COLO668 (cell line): Measurements from ENCODE around the gene CDH13.

ENCODE experiments used
- DNase-seq: peaks from one replicate; lab custom pipeline; 2025; ENCODE audit not compliant: unreplicated experiment; lab: John Stamatoyannopoulos, UW

The CDH13 gene

GRCh38 chr16:83389751-83390150 lies 763.0 kb downstream of the CDH13 start:
- no peak for DNase-seq

DNA sequence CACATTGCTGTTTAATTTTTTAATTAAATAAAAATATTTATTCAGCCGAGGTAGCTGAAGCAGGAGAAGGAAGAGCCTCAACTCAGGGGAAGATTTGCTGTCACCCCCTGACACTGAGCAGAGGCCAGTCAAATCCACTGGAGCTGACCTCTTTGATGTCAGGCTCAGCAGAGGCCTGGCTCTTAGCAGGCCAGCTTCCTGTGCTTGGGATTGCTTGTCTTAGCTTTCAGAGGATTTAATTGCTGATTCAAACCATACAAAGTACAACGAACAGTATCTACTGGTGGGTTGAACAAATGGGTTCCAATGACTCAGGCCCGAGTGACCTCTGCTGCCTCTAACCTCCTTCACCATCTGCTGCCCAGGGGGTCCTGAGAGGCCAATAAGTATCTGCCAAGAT lies 764.0 kb downstream of the CDH13 start:
- DNase-seq, result no peak

GRCh38 chr16:83392743-83393142 lies 766.0 kb downstream of the CDH13 start:
- no peak for DNase-seq

- no peak for DNase-seq
These were observed 766.6 kb downstream of the CDH13 start for GRCh38 chr16:83393196-83393981.

GRCh38 chr16:83397601-83398291 lies 771.0 kb downstream of the CDH13 start:
- DNase-seq, result no peak

GRCh38 chr16:83400234-83400633 lies 773.5 kb downstream of the CDH13 start:
- peak; percentile 19 for DNase-seq

DNA sequence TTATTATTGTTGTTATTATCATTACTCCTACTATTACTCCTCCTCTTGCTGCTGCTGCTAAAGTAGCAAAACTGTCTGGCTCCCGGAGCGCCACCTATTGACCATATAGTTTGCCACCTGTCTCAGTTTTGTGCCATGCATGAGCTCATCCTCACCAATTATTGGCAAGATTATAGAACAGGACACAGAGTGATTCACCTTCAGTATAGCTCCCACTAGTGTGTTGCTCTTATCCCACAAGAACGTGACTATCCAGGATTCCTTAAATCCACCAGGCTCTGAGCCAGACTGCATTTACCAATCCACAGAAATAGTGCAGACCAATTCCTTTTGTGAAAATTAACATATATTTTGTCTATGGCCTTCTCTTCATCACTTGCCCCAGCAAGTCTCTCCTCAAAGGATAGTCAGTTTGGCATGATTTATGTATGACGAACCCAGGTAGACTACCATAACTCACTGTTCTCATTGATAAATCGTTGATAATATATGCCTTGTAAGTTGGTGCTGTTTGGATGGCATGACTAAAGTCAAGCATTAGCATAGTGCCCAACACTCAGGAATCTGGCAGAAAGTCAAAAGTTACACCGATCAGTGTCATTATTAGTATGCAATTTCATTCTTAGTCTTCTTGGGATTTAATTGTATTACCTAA lies 775.5 kb downstream of the CDH13 start:
- DNase-seq, result no peak

DNA sequence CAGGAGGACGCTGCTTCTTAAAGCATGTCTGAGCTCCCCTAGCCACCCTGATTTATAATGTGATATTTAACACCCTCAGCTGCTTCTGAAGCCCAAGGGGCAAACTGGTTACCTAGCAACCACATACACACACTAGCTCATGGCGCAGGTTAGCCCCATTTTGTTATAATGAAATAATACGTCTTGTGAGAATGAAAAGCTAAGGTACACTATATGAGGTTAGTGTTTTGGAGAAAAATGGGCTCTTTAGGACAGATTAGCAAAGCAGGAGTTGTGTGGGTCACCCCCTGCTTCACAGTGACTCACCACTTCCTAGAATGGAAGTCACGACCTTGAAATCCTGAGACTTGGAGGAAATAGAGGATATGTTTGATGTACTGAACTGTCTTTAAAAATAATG lies 776.2 kb downstream of the CDH13 start:
- peak; percentile 9 for DNase-seq

GRCh38 chr16:83403761-83404160 lies 777.0 kb downstream of the CDH13 start:
- no peak for DNase-seq

GRCh38 chr16:83404261-83404660 lies 777.5 kb downstream of the CDH13 start:
- DNase-seq, result no peak

- no peak for DNase-seq
These were observed 781.2 kb downstream of the CDH13 start for GRCh38 chr16:83407928-83408327.

GRCh38 chr16:83409347-83409746 lies 782.6 kb downstream of the CDH13 start:
- DNase-seq, result peak; percentile 8

DNA sequence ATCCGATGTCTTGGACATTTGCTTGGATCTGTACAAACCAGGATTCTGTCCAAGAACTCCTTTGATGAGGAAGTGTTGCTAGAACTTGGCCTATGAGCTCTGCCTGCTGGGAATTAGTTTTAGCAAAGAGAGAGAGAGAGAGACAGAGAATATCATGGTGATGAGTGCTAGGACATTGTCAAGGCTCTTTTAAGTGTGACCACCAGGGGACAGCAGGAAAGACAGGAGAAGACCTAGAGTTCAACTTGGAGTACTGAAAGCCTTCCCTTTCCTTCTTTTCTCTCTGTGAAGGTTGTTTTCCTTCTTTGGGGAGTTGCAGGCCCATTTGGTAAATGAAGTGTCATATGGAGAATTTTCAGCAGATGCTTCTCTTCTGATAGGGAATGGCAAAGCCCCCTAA lies 791.8 kb downstream of the CDH13 start:
- DNase-seq, result no peak

DNA sequence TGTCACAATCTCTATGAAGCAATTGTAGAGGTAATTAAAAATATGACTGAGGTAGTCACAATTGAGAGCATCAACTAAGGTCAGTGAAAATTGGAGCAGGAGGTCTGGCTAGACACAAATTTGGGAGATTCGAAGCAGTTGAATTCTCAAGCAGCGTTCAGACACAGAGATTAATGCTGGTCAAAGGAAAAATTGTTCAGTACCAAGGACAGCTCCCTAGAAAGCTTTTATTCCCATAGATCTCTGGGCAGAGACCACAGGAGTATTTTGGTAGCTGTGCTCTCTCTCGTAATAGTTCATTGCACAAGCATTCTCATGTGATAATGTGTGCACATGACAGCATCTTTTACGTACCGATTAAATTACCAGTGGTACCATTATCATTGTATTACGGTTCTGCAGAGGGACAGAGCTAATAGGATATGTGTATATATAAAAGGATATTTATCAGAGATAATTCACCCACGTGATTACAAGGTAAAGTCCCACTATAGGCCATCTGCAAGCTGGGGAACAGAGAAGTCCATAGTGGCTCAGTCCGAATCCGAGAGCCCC lies 793.5 kb downstream of the CDH13 start:
- DNase-seq, result no peak

DNA sequence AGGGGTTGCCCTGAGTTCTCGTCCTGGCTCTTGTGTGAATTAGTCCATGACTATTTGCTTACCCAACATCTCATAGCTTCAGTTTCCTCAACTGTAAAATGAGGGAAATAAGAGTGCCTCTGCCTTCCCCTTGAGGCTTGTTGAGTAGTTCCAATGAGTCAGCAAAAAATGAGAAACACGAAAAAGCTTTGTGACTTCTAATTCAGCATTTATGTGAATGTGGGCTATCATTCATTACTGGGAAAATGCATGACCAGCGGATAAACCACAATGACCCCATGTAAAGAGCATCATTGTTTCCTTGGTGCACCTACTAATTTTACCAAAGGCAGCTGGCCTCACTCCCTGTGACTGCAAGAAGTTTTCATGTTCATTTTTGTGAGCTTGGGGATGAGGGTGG lies 806.4 kb downstream of the CDH13 start:
- DNase-seq, result no peak

GRCh38 chr16:83437036-83437435 lies 810.3 kb downstream of the CDH13 start:
- no peak for DNase-seq

DNA sequence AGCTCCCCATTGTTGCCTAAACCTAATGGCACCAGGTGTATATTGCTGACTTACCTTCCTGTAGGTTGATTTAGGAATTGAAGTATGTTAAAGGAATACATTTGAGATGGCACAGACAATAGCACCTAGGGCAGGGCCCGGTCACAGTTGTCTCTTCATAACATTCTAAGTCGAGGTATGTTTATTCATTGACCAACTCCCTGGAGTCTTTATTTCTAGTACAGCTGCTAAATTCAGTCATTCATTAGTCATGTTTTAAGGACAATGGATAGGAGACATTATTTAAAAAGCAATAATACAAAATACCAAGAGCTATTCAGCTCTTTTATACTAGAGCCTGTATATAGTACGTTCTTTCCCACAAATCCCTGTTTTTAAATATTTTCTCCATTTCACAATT lies 811.6 kb downstream of the CDH13 start:
- DNase-seq, result no peak

- DNase-seq, result no peak
These were observed 812.6 kb downstream of the CDH13 start for GRCh38 chr16:83439412-83439811.

DNA sequence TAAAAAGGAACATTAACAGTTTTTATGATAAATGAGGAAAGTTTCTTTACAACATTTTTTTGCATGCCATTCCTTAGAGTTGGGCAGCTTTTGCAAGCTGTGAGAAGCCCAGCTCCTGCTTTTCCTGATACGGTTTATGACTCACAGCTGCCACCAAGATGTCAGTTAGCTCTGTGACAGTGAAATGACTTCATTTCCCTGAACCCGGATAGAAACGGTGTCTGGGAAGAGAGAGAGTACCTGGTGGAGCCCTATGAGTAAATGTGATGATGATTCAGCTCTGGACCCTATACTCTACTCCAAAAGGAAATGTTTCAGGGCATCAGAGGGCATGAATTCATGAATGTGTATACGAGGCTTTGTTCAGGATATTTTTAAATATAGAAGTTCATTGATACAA lies 814.7 kb downstream of the CDH13 start:
- no peak for DNase-seq

DNA sequence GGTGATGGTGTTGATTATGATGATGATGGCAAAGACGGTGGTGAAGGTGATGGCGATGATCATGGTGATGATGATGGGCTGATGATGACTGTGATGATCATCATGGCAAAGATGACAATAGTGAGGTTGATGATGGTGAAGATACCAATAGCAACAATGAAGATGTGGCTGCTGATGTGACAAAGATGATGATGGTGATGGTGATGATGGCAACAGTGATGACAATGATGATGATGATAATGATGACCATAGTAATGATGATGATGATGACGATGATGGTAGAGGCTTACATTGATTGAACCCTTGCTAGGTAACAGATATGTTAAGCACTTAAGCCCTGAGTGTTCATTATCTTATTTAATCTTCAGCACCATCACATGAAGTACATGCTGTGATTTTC lies 817.2 kb downstream of the CDH13 start:
- no peak for DNase-seq

DNA sequence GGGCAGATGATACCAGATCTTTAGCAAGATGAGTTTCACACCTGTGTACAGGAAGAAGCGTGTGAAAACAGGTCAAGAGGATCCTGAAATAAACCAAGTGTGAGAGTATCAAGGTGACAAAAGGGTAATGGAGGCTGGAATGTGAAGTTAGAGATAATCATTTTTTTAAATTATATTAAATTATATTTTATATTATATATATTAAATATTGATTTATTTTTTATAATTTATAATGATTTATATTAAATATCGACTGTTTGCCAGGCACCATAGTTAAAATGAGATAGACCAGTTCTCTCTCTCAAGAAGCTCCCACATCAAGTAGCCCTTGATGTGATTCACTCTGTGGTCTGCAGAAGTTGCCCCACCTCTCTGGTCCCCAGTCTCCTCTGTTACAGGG lies 820.8 kb downstream of the CDH13 start:
- DNase-seq, result no peak

DNA sequence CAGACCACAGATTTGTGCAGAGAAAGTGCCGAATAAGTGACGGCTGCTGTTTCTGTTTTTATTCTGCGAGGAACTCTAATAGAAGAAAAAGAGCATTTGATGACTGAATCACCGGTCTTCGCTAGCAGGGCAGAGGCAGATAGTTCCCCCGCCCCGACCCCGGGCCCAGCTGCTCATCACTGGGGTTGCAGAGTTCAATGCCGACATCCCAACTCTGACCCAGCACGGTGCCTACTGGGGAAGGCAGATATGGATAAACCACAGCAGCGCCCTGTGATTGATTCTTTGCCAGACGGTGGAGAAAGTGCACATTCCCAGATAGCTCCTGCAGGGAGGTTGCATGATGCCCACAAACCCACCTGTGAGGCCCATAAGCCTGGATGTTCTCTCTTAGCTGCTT lies 823.1 kb downstream of the CDH13 start:
- no peak for DNase-seq
